Gastrocnemius medialis (tissue), 4 donors: ENCODE data around the gene AKAP4. TPM values are rescaled to one million over a fixed set of nuclear protein-coding genes. Genes with fewer than 3 reads are reported as not detected.

Source experiments
- ATAC-seq, 2 donors: fragments of 150-250 bp; one replicate each; pipeline ENCODE4 v1.9.1; 2016
- DNase-seq, 2 donors: peaks; one replicate each; pipeline ENCODE4 v3.0.0-alpha.2; 2019
- H3K27ac ChIP-seq, 4 donors: fragments of 200-600 bp; sonication (generic); 1 replicate in 1 of 4; 2 replicates in 3 of 4; pipeline ENCODE4 v1.5.1; 2016 to 2018; ENCODE audit warnings: mild to moderate bottlenecking in 2 of 4, moderate library complexity in 1 of 4
- H3K27me3 ChIP-seq, 3 donors: fragments of 200-600 bp; sonication (generic) in 2 of 3; 1 replicate in 1 of 3; 2 replicates in 2 of 3; pipeline versions ENCODE4 v1.5.1 to v1.6.0; 2016 to 2019; ENCODE audit warnings: mild to moderate bottlenecking in 1 of 3, moderate library complexity in 1 of 3
- H3K36me3 ChIP-seq, 2 donors: fragments of 200-600 bp; sonication (generic) in 1 of 2; one replicate each; pipeline ENCODE4 v1.5.1; 2017 to 2018
- H3K4me1 ChIP-seq, 2 donors: fragments of 200-600 bp; sonication (generic) in 1 of 2; one replicate each; pipeline ENCODE4 v1.5.1; 2016 to 2017; ENCODE audit warnings: mild to moderate bottlenecking in 2 of 2
- H3K4me3 ChIP-seq, 4 donors: fragments of 200-600 bp; sonication (generic) in 3 of 4; 1 replicate in 1 of 4; 2 replicates in 3 of 4; pipeline ENCODE4 v1.5.1; 2016 to 2019; ENCODE audit warnings: mild to moderate bottlenecking in 2 of 4
- H3K9me3 ChIP-seq, 3 donors: fragments of 200-600 bp; sonication (generic) in 2 of 3; 1 replicate in 1 of 3; 2 replicates in 2 of 3; pipeline ENCODE4 v1.5.1; 2016 to 2019
- CTCF ChIP-seq, 5 experiments: fragments of 450-650 bp in 3 of 5; fragments of 200-600 bp in 2 of 5; sonication (generic) in 2 of 5; IDR thresholded peaks in 4 of 5; conservative IDR thresholded peaks in 1 of 5; 1 replicate in 4 of 5; 2 replicates in 1 of 5; pipeline ENCODE4 v1.5.1; 2016 to 2019; ENCODE audit warnings: antibody characterized with exemption in 5 of 5, mild to moderate bottlenecking in 3 of 5, moderate library complexity in 3 of 5
- POLR2A ChIP-seq, 2 donors: fragments of 450-650 bp; IDR thresholded peaks; one replicate each; pipeline ENCODE4 v1.6.1; 2017; ENCODE audit warnings: antibody characterized with exemption in 2 of 2, mild to moderate bottlenecking in 2 of 2, moderate library complexity in 2 of 2
- in situ Hi-C, 4 donors: fragments of 200-750 bp; cut with MboI; loops; one replicate each; pipeline versions ENCODE4 v1.15.0 to v1.8.0; 2017; ENCODE audit warnings: low sequenced_read_pairs in 4 of 4
- intact Hi-C: fragments of 100-400 bp; cut with DNase I; formaldehyde crosslinking; loops from one replicate; pipeline ENCODE4 v1.15.1; 2023; ENCODE audit warnings: low total_unique reads
- total RNA-seq, 4 donors: library from RNA; depleted of rRNA; stranded (reverse); fragments of >200 nt; gene quantifications; one replicate each; pipeline versions ENCODE4 v1.1.0 to v1.2.3, GENCODE V29; 2016

The AKAP4 gene
- total RNA-seq, 4 donors from 2014 or later = not detected

- H3K4me1 ChIP-seq = peaks cover 0 to 7% of the 10 kb centered on the region in 2 donors
Measured at GRCh38 chrX:50202539-50202938, 1.7 kb upstream of the AKAP4 start.

GRCh38 chrX:50198348-50198747, 2.5 kb downstream of the AKAP4 start:
- Histone ChIP-seq H3K9me3 (no peaks in the 10 kb centered on the region), H3K27me3 (no peaks in the 10 kb centered on the region), H3K4me1 (no peaks in the 10 kb centered on the region), H3K27ac (no peak overlapping the region), H3K4me3 (no peak overlapping the region), H3K36me3 (no peaks in the 10 kb centered on the region)
- in situ Hi-C loops (no loop called here), intact Hi-C loops (no loop called here)
- no peak for TF ChIP-seq POLR2A (IDR thresholded peaks at IDR 0.05)
- no peak for TF ChIP-seq CTCF (IDR thresholded peaks at IDR 0.05 in 4 of 5, conservative IDR thresholded peaks at IDR 0.05 in 1 of 5)
- no peak for DNase-seq
- no peak for ATAC-seq

More at GRCh38 chrX:50202539-50202938, 1.7 kb upstream of the AKAP4 start:
- intact Hi-C loops = no loop called here
- no peaks in the 10 kb centered on the region for H3K36me3 ChIP-seq
- TF ChIP-seq CTCF (IDR thresholded peaks at IDR 0.05 in 4 of 5, conservative IDR thresholded peaks at IDR 0.05 in 1 of 5) = no peak
- no peak for TF ChIP-seq POLR2A (IDR thresholded peaks at IDR 0.05)
- H3K27ac ChIP-seq = no peak overlapping the region
- H3K4me3 ChIP-seq = no peak overlapping the region
- no peak for ATAC-seq
- no peaks in the 10 kb centered on the region for H3K9me3 ChIP-seq
- DNase-seq = no peak
- no peaks in the 10 kb centered on the region for H3K27me3 ChIP-seq
- in situ Hi-C loops = no loop called here

GRCh38 chrX:50188859-50189600, 11.8 kb downstream of the AKAP4 start:
- intact Hi-C loops (no loop called here), in situ Hi-C loops (no loop called here)
- TF ChIP-seq POLR2A (IDR thresholded peaks at IDR 0.05) (no peak), CTCF (IDR thresholded peaks at IDR 0.05 in 4 of 5, conservative IDR thresholded peaks at IDR 0.05 in 1 of 5) (no peak)

GRCh38 chrX:50183891-50184290, 16.9 kb downstream of the AKAP4 start:
- DNase-seq = no peak
- no peaks in the 10 kb centered on the region for H3K9me3 ChIP-seq
- ATAC-seq = no peak

More at GRCh38 chrX:50188859-50189600, 11.8 kb downstream of the AKAP4 start:
- Histone ChIP-seq H3K9me3 (no peaks in the 10 kb centered on the region), H3K27me3 (no peaks in the 10 kb centered on the region), H3K4me3 (no peak overlapping the region), H3K4me1 (no peaks in the 10 kb centered on the region), H3K36me3 (no peaks in the 10 kb centered on the region), H3K27ac (peak overlapping the region in 2 of 4 donors; percentile 39 to 58)
- ATAC-seq (no peak), DNase-seq (no peak)

More at GRCh38 chrX:50183891-50184290, 16.9 kb downstream of the AKAP4 start:
- in situ Hi-C loops (no loop called here), intact Hi-C loops (no loop called here)
- TF ChIP-seq CTCF (IDR thresholded peaks at IDR 0.05 in 4 of 5, conservative IDR thresholded peaks at IDR 0.05 in 1 of 5) = no peak
- TF ChIP-seq POLR2A (IDR thresholded peaks at IDR 0.05) = no peak
- H3K27me3 ChIP-seq = no peaks in the 10 kb centered on the region
- H3K36me3 ChIP-seq = no peaks in the 10 kb centered on the region
- H3K4me3 ChIP-seq = no peak overlapping the region
- H3K27ac ChIP-seq = no peak overlapping the region
- no peaks in the 10 kb centered on the region for H3K4me1 ChIP-seq
